Astrocyte (in vitro differentiated cells and primary cell): ENCODE measurements around the gene HES7.

ENCODE experiments used
- EZH2 ChIP-seq: IDR thresholded peaks from 2 replicates; pipeline ENCODE4 v1.6.1; 2012; ENCODE audit warnings: mild to moderate bottlenecking, low read length, inconsistent platforms; ENCODE audit not compliant: insufficient read depth
- TF ChIP-seq, protein P1 (sequence below): IDR thresholded peaks from 2 replicates; pipeline ENCODE4 v1.5.1; 2011; ENCODE audit warnings: low read depth, mild to moderate bottlenecking, inconsistent platforms, low read length, moderate library complexity; ENCODE audit not compliant: insufficient read depth

DNA sequence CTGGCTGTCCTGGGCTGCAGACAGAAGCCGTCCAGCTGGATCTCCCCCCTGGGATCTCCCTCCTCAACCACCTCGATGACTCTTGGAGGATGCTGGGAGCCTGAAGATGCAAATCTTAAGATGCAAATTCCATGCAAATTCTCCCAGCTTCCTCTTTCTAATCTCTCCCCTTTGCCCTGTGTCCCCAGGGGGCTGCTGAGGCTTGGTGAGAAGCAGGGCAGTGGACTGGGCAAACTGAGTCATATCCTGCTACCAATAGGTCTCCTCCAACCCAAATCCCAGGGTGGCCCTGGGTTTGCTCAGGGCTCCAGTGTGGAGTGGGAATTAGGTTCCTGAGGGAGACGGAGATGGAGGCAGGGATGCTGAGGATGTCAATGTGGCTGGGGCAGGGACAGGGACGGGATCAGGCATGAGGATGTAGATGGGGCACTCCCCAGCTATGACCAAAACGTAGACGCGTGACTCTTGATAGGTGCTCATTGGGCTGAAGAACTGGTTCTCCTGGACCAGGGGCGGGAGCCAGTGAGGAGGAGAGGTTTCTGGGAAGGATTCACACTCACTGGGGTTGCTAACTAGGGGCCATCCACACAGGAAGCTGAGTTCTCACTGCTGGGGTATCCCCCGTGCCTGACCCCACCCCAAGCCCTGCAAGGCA, 32.7 kb downstream of the HES7 start:
- TF ChIP-seq, protein P1, sequence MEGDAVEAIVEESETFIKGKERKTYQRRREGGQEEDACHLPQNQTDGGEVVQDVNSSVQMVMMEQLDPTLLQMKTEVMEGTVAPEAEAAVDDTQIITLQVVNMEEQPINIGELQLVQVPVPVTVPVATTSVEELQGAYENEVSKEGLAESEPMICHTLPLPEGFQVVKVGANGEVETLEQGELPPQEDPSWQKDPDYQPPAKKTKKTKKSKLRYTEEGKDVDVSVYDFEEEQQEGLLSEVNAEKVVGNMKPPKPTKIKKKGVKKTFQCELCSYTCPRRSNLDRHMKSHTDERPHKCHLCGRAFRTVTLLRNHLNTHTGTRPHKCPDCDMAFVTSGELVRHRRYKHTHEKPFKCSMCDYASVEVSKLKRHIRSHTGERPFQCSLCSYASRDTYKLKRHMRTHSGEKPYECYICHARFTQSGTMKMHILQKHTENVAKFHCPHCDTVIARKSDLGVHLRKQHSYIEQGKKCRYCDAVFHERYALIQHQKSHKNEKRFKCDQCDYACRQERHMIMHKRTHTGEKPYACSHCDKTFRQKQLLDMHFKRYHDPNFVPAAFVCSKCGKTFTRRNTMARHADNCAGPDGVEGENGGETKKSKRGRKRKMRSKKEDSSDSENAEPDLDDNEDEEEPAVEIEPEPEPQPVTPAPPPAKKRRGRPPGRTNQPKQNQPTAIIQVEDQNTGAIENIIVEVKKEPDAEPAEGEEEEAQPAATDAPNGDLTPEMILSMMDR, result no peak
- no peak for TF ChIP-seq EZH2
